HFF-Myc (cell line): ENCODE data around the gene TCHP.

Experiments
- DNase-seq: peaks from one replicate; pipeline ENCODE4 v3.0.0-alpha.2; 2011; ENCODE audit warnings: low read depth; ENCODE audit errors: extremely low read depth
- H3K4me3 ChIP-seq: replicated peaks from 2 replicates; pipeline ENCODE4 v1.5.1; 2011; ENCODE audit warnings: low read depth, mild to moderate bottlenecking, control low read depth, low read length
- CTCF ChIP-seq: IDR thresholded peaks from 2 replicates; pipeline ENCODE4 v1.5.1; 2012; ENCODE audit warnings: mild to moderate bottlenecking, low read depth, low read length, control low read depth; ENCODE audit errors: missing control alignments

TCHP gene

DNA sequence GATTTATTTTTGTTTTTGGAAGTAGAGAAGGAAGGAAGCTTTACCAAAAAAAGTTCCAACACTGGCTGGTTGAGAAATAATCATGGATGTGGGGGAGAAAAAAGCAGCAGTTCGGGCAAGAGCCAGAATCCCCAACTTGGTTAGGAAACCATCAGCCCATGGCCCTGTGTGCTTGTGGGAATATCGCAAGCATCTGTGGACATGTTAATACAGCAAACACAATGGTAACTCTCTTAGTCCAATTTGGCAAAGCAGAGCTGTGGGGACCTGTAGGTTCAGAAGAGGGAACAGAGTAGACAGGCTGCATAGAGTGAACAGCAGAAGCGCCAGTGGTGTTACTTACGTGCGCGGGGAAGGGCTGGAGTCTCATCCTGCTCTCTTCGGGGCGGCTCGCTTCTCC, 46.8 kb downstream of the TCHP start:
- no peak for TF ChIP-seq CTCF
- no peak for DNase-seq

GRCh38 chr12:109947521-109947920, 47.4 kb downstream of the TCHP start:
- TF ChIP-seq CTCF: no peak
- H3K4me3 ChIP-seq: no peak overlapping the region
- DNase-seq: no peak

More for the DNA sequence above, 46.8 kb downstream of the TCHP start:
- no peak overlapping the region for H3K4me3 ChIP-seq

DNA sequence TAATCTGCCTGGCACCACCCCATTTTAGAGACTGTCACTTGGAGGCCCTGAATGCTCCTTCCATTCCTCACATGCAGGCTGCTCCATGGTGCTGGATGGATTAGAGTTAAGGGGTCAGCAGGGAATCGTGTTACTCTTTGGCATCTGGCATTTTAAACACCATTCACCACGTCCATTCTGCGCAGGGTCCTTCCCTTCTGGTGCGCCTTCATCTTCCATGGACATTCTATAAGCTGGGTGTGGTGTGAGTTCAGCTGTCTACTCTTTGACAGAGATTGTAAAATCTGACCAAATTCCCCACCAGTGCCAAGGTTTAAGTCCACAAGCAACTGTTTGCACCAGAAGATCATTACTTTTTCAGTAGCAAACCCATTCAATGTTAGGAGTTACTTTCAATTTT, 48.3 kb downstream of the TCHP start:
- TF ChIP-seq CTCF: no peak
- no peak overlapping the region for H3K4me3 ChIP-seq
- no peak for DNase-seq

GRCh38 chr12:109949089-109949488, 49.0 kb downstream of the TCHP start:
- TF ChIP-seq CTCF: no peak
- DNase-seq: no peak
- no peak overlapping the region for H3K4me3 ChIP-seq

DNA sequence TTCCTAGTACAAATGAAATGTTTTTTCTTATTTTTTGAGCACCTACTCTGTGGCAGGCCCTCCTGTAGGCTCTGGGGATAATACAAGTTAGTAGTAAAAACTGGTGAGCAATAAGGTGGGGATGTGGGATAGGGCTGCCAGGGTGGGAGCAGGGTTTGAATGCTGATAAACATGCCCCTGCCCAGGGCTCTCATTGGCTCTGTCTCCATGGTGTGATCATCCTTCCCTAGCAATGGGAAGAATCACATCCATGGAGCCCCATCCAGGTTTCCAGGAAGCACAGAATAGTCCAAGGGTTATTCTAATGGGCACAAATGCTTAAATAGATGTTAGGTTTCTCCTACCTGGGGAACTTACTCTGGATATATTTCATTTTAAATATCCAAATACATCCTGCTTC, 50.6 kb downstream of the TCHP start:
- TF ChIP-seq CTCF: no peak
- H3K4me3 ChIP-seq: no peak overlapping the region
- DNase-seq: no peak

GRCh38 chr12:109951136-109951535, 51.1 kb downstream of the TCHP start:
- no peak overlapping the region for H3K4me3 ChIP-seq
- TF ChIP-seq CTCF: no peak
- DNase-seq: no peak

- no peak for DNase-seq
- TF ChIP-seq CTCF: no peak
- no peak overlapping the region for H3K4me3 ChIP-seq
Observed at GRCh38 chr12:109951751-109952150, 51.7 kb downstream of the TCHP start.
